ENCODE results near the gene BOLA3.
"Not testable (repeated sequence)": the region's sequence is repeated elsewhere in the genome, so short reads cannot be mapped to it uniquely, and the experiment has no call there.

Gene BOLA3, protein sequence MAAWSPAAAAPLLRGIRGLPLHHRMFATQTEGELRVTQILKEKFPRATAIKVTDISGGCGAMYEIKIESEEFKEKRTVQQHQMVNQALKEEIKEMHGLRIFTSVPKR

DNA sequence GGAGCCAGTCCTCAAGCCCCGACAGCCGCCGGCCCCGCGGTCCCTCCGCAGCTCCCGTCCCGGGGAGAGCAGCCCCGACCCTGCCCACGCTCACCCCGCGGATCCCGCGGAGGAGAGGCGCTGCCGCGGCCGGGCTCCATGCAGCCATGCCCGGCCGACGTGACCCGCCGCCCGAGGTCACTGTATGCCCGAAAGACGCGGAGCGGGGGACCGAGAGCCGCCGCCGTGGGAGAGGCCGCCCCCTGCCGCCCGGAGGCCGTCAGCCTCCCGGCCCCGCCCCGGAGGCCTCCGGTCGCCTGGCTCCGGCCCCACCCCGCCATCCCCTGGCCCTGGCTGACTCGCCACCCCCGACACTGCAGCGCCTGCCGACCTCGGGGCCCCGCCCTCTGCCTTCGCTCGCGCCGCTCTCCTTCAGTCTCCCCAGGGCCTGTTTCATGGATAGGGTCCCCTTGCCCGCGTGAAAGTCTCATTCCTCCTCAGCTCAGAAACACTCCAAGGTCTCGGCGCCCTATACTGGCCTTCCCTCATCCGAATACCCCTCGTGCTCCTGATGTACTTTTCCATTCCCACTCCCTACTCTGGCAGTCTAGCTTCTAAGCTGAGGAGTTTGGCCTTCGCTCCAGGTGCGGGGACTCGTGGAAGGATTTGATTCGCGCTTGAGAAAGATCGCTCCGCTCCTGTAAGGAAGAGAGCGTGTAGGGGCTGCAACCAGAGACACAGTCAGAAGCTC is at the start of gene BOLA3:
BOLA3 (minus strand) TSS at position 186 of the 730 bp plus-strand sequence; CDS start at position 148, 38 bp downstream.
- DNase-seq (ENCODE audit: low read depth in 2 of 2): peak; percentile 72 to 85

- DNase-seq (ENCODE audit: low read depth in 2 of 2): no peak
These were observed 49.3 kb upstream of the BOLA3 start for GRCh38 chr2:74197049-74197448.

- DNase-seq (ENCODE audit: low read depth in 2 of 2): no peak
These were observed 47.1 kb upstream of the BOLA3 start for GRCh38 chr2:74194799-74195198.

DNA sequence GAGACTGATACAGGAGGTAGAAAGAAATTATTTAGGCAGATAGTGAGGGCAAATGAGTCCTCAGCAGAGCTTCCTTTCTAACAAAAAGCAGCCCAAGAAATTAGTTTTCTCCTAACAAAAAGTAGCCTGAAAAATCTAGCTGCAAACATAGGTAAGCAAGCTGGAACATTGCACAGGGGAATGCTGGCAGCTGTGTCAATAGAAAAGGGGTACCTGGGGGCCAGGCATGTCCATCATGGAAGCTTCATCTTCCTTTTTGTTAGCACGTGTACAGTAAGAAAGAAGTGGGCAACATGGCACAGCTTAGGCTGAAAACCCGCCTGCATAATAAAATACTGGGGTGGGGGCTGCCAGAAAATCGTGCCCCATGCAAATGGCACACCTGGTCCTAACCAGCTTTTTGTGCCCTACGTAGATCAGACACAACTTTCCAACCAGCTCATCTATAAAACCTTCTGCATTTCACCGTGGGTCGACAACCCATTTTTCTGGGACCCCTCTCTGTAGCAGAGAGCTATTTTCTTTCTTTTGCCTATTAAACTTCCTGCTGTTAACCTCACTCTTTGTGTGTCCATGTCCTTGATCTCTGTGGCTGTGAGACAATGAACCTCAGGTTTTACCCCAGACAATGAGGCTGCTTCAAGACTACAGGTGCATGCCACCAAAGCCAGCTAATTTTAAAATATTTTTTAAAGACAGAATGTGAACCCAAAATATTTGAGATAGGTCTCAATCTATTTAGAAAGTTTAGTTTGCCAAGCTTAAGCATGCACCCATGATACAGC is 44.1 kb upstream of the BOLA3 start:
- no peak for DNase-seq (ENCODE audit: low read depth in 2 of 2)

DNA sequence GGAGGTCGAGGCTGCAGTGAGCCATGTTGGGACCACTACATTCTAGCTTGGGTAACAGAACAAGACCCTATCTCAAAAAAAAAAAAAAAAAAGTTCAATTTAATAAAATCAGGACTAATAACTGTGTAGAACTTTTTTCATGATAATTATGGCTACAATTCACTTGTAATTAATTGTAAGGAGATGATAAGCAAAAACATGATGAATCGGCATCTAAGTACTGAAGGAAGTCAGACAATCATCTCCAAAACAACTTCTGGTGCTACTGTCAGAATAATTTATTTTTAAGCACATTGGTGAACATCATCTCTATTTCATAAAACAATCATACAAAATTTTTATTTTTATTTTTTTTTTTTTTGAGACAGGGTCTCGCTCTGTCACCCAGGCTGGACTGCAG is 41.0 kb upstream of the BOLA3 start:
- DNase-seq (ENCODE audit: low read depth in 2 of 2): no peak

GRCh38 chr2:74188018-74188601 is 40.4 kb upstream of the BOLA3 start:
- DNase-seq (ENCODE audit: low read depth in 2 of 2): no peak

DNA sequence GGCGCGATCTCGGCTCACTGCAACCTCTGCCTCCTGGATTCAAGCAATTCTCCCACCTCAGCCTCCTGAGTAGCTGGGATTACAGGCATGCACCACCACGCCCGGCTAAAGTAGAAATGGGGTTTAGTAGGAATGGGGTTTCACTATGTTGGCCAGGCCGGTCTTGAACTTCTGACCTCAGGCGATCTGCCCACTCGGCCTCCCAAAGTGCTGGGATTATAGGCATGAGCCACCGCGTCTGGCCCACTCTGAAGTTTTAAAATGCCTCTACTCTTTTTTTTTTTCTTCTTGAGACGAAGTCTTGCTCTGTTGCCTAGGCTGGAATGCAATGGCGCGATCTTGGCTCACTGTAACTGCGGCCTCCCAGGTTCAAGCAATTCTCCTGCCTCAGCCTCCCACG is 39.0 kb upstream of the BOLA3 start:
- DNase-seq (ENCODE audit: low read depth in 2 of 2): not testable (repeated sequence)

GRCh38 chr2:74186038-74186437 is 38.3 kb upstream of the BOLA3 start:
- DNase-seq (ENCODE audit: low read depth in 2 of 2): peak in 1 of 2 donors; percentile 24

DNA sequence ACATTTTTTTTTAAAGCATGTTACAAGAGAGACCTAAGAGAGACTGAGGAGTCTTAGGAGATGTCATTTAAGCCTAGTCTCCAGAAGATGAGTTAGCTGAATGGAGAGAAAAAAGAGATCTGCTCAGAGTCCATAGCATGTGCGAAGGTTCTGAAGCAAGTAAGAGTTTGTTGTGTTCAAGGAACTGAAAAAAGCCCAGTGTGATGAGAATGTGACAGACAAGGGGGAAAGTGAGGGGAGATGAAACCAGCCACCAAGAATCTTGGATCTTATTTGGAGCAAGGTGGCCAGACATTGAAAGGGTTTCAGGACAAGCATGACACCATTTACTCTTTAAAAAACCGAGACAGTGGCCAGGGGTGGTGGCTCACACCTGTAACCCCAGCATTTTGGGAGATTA is 36.2 kb upstream of the BOLA3 start:
- no peak for DNase-seq (ENCODE audit: low read depth in 2 of 2)

DNA sequence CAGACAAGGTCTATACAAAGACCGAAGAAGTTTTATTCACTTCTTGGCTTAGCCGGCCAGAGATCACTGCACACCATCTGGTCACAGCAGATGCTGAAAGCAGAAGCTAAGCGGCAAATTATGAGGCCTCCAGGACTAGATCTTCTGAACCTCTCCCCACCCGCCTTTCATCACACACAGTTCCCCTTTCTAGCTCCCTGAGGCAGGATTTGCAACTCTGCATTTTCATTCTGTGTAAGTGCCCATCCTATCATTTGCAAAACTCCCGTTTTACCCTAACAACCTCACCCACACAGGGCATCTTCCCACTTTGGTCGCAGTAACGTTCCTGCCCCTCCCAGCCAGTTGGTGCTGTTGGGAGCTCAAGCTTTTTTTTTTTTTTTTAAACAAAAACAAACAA is 34.0 kb upstream of the BOLA3 start:
- DNase-seq (ENCODE audit: low read depth in 2 of 2): no peak

DNA sequence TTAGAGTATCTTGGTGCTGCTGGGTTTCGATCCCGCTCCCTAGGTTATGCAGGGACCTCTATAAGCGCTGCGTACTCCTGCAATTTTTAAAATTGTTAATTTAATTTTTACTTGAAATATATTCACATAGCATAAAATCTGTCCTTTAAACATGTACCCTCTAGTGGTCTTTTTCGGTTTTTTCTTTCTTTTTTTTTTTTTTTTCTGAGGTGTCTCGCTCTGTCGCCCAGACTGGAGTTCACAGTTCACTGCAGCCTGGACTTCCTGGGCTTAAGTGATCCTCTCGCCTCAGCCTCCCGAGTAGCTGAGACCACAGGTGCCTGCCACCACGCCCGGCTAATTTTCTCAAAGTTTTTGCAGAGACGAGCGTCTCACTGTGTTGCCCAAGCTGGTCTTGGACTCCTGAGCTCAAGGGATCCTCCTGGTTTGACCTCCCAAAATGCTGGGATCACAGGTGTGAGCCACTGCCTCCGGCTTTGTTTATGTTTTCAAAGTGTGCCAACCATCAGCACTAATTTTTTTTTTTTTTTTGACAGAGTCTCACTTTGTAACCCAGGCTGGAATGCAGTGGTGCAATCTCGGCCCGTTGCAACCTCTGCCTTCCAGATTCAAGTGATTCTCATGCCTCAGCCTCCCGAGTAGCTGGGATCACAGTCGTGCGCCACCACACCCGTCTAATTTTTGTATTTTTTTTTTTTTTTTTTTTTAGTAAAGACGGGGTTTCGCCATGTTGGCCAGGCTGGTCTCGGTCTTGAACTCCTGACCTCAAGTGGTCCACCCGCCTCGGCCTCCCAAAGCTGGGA is 31.6 kb upstream of the BOLA3 start:
- no peak for DNase-seq (ENCODE audit: low read depth in 2 of 2)

DNA sequence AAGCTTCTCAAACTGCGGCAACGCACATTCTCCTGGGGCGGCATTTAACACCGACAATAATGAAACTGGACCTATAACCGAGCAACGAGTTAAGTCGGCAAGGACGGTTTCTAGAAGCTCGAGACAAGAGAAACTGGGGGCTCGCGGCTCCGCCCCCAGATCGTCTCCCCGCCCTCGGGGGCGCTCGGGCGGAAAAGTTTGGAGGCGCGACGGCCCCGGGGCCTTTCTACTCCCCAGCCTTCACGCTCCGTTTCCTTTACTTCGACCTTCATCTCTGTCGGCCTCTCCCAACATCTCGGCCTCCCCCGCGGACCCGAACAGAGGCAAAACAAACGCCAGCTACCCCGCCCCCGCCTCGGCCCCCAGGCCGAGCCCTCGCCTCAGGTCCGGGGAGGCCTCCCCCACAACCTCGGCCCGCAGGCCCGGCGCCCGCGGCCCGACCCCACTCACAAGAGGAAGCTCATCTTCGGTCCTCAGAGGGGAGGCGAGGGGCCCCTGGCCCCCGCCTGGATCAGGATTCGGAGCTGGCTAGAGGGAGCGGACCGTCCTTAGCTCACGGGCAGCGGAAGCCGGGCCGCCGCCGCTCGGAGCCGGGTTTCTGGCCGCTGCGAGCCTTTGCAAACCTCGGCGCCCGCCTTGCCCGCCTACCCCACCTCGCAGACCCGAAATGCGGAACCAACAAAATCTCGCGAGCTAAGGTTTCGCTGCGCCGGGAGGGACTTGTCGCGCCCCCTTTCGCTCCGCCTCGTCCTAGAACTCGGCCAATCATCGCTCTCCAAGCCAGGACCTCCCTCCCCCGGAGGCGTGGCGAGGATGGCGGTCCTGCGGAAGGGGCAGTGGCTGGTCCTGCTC is 30.7 kb upstream of the BOLA3 start, which contains the start of gene MOB1A:
MOB1A (minus strand) TSS at position 669 of the 852 bp plus-strand sequence; CDS start at position 464, 205 bp downstream.
- DNase-seq (ENCODE audit: low read depth in 2 of 2): peak; percentile 94 to 97

DNA sequence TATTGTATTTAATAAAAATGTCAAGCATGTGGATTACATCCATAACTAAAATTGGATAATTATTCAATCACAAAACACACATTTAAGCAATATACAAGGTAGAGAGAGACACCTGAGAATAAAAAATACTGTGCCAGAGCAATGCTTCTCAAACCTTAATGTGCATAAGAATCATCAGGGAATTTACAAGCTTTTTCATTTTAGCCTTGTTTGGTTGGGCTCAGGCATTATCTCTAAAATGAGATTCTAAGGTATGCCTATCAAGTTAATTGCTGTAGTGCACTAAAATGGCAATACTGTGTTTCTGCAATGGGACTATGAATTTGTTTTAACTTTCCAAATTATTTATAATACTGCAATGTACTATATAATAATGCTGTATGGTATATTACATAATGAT is 30.0 kb upstream of the BOLA3 start:
- DNase-seq (ENCODE audit: low read depth in 2 of 2): no peak

- no peak for DNase-seq (ENCODE audit: low read depth in 2 of 2)
These were observed 27.2 kb upstream of the BOLA3 start for GRCh38 chr2:74174909-74175308.

GRCh38 chr2:74168739-74169138 is 21.0 kb upstream of the BOLA3 start:
- no peak for DNase-seq (ENCODE audit: low read depth in 2 of 2)

DNA sequence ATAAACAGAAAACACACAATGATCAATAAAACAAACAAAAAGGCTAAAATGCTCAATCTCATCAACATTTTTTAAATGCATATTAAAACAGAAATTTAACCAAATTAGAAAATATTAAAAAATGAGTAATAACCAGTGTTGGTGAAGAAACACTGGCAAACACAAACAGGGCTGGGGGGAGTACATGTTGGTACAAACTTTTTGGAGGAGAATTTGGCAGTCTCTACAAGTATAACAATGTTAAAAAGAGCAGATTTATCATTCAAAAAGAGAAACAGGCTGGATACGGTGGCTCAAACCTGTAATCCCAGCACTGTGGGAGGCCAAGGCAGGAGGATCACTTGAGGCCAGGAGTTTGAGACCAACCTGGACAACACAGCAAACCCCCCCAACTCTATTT is 17.0 kb upstream of the BOLA3 start:
- DNase-seq (ENCODE audit: low read depth in 2 of 2): no peak

DNA sequence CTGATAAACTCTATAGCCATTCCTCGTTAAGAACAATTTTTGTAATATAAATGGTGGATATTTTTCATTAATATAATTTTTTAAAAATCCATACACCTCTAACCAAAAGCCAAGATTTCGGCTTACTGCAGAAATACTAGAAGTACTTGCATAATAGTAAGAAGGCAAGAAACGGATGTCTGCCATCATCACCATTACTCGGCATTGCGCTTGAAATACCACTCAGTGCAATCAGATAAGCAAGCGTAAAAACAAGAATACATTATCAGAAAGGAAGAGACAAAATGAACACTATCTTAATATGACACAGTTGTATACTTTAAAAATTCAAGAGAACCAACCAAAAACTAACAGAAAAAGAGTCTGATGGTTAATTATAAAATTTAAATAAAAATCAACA is 15.2 kb upstream of the BOLA3 start:
- no peak for DNase-seq (ENCODE audit: low read depth in 2 of 2)

GRCh38 chr2:74155830-74156229 is 8.1 kb upstream of the BOLA3 start:
- DNase-seq (ENCODE audit: low read depth in 2 of 2): no peak

DNA sequence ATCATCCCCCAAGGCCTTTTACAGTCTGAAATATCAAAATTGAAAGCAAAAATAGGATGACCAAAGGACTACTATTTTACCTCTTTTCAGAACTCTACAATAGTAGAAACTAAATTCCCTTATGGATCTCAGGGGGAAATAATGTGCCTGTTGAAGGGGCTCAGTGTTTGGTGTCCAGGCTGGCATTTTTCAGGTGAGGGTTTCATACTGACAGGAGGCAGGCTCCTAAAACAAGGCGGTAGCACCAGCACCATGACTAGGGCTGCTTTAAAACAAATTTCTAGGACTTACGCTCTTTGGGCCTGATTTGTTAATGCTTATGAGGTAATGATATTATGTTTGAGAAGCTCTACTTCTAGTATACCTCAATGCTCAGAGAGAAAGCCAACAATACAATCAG is 5.2 kb upstream of the BOLA3 start:
- no peak for DNase-seq (ENCODE audit: low read depth in 2 of 2)

- no peak for DNase-seq (ENCODE audit: low read depth in 2 of 2)
These were observed 2.0 kb upstream of the BOLA3 start for GRCh38 chr2:74149570-74150319.

All from activated CD4-positive, alpha-beta T cell treated with anti-CD3 and anti-CD28 coated beads for 24 hours (primary cell).